NCI-H187 (cell line): Measurements from ENCODE around the gene FBLN2.

Source experiments
- DNase-seq, 2 experiments: peaks; one replicate each; lab custom pipeline; 2025; lab: John Stamatoyannopoulos, UW

Gene FBLN2

DNA sequence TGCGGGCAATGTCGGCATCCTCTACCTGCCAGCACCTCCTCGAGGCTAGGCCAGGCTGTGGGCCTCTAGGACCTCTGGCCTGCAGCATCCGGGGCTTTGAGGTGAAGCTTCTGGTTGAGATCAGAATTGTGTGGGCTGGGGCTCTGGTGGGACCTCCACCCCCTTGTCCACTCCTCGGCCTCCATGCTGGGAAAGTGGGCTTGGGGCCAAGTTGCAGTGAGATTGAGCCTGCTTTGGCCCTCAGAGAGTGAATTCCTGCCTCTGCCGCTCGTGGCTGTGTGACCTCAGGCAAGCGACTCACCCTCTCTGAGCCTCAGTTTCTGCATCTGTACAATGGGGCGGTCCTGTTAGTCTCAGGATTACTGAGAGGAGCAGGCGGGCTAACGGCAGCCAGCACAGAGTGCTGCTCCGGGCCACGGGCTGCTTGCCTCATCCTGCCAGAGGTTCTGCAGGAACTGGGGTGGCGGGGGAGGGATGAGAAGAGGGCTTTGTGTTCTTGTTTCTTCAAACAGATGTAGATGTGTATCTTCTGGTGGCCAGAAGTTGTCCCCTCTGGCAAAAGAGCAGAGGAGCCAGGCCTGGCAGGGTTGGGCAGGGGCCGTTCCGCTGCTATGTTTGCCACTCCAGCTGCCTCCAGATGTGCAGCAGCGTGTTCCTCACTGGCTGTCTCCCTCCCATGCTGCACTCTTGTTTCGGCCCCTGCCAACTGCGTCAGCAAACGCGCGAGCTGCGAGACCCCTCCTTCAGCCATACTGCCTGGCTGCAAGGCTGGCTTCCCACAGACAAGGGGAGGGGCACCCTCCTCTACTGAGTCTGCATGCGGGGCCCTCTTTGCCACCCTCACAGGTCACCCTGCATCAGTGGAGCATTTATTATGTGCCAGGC, 33.7 kb downstream of the FBLN2 start:
- DNase-seq: no peak

DNA sequence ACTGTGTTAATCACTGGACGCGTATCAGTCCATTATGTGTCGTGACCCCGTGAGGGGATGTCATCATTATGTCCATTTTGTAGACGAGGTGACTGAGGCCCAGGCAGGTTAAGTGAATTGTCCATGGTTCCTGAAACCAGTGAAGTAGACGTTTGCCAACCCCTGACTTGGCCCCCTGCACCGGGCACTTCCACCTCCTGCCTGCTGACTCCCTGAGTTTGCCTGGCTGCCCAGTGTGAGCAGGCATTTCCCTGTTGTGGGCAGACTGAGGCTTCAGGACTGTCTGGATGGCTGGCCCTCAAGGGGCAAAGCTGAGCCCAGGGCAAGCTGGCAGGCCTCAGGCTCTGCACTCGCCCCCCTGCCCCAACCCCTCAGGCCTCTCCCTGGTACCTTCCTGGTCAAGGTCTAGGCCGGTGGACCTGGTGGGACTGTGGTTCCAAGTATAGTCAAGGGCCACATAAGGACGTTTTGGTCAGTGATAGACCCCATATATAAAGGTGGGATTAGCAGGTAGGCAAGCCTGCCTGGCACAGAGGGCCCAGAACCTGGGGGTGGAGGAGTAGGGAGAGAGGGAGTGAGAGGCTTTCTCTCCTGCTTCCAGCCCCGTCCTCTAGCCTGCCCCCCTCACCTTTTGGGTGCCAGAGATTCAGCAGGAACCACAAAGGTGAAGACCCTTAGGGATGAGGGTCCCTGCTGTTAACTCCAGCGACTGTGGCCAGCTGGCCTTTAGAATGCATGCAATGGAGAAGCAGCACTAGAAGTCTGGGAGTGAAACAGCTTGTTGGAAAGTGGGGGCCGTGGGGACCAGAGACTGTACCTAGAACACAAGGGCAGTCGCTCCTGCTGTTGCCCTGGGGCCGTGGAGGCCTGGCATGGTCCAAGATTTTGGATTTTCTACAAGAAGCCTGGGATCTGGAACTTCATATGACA, 34.6 kb downstream of the FBLN2 start:
- no peak for DNase-seq

DNA sequence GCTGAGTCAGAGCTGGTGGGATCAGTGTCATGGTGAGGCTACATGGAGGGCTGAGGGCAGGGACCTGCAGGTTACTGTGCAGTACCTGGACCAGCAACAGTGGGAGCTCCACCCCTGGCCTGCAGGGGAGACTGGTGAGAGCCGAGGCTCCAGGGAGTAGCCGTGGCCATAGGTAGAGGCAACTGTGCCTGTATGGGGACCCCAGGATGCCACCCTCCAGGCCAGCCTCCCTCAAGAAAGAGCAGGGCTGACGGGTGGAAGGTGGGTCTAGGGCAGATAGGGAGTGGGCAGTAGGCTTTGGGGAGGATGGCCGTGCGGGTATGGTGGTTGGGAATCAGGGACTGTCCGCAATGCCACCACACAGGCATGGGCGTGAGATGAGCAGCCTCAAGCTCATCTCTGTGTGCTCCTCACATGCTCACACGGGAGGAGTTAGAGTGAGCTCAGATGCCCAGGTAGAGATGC, 35.5 kb downstream of the FBLN2 start:
- no peak for DNase-seq

DNA sequence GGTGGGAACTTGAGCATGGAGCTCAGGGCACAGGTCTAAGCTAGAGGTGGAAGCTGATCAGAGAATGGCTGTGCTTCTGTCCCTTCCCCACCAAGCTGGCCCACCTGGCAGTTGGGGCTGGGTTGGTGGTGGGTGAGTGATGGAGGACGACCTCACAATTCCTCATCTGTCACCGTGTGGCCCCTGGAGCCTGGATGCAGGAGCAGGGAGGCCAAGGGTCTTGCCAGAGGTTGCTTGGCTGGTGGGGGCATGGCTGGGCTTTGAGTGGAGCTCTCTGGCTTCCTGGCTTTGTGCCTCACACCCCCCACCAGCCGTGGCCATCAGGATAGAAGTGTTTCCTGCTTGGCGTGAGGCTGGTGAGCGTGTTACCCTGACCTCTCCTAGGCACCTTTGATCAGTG, 36.0 kb downstream of the FBLN2 start:
- DNase-seq: no peak

DNA sequence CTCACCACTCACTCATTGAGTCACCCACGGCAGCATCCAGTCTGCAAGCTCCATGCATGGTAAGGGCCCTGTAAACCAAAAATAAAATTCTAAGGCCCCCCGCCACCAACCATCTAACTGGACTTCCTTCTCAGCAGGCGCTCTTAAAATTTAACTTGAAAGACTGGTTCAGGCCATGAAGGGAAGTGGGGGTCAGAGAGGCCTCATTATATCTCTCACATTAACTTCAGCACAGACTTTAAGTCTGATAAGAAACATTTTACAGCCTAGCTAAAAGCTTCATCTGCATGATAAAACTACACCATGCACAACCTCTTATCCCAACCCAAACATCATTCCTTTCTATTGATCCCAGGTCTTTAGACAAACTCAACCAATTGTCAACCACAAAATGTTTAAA, 38.5 kb downstream of the FBLN2 start:
- no peak for DNase-seq

DNA sequence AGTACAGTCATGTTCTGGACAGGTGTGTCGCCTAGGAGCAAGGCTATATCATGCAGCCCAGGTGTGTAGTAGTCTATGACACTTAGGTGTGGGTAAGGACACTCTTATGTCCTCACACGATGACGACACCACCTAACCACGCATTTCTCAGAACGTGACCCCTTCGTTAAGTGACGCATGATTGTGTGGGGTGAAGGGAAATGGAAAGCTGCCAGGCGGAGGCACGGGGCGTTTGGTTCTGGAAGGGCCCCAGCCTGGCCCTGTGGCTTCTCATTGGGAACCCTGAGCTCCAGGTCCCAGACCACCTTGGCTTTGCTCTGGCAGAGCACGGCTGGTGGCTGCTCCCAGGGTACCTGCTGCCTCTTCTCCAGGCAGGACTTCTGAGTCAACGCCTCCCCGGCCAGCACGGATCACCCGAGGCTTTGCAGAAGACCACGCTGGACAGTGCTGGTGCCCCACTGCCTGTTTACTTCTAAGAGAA, 39.3 kb downstream of the FBLN2 start:
- no peak for DNase-seq

DNA sequence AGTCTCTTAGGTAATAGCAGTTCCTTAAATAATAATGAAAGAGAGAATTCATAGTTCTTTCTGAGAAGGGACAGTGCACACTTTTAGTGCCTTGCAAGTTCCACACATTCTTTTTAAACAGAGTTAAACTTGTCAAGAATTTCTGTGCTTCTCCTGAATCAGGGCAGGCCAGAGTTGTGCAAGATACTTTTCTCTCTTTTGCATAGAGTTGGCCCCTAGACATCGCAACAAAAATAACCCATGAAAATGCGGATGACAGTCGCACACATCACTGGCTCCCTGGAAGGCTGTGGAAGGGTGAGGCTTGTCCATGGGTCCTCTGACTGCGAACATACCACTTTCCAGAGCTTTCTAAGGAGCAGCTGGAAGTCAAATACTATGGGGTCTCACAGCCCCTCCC, 40.1 kb downstream of the FBLN2 start:
- no peak for DNase-seq

DNA sequence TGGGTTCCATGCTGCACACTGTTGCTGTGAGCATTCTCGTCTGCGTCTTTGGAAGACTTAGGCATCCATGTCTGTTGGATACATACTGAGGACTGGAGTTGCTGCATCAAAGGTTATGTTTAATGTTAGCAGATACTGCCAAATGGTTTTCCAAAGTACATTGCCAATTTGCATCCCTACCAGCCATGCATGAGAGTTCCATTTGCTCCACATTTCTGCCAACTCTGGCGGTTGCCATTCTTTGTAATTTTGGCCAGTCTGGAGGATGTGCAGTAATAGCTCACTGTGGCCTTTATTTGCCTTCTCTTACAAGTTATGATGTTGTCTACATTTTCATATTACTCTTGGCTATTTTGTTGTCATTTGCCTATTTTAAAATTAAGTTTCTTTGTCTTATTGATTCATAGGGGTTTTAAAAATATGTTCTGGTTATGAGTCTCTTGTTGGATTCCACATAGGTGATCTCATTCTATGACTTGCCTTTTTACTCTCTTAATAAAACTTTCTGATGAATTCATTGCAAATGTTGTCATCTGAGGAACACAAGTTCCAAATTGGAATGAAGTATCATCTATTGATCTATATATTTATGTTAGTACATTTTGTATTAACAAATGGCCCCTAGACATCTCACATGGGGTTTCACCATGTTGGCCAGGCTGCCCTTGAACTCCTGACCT, 42.1 kb downstream of the FBLN2 start:
- no peak for DNase-seq

DNA sequence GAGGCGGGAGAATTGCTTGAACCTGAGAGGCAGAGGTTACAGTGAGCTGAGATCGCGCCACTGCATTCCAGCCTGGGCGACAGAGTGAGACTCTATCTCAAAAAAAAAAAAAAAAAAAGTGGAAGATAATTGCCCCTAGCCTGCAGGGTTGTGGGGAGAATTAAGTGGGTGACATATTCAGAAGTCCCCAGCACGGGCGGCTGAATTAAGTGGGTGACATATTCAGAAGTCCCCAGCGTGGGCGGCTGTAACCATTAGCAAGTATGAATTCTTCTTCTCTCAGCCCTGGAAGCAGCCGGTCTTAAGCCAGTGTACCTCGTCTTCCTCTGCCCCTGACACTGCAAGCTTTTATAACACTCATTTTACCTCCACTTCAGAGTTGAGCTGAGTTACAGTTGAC, 44.7 kb downstream of the FBLN2 start:
- DNase-seq: no peak

DNA sequence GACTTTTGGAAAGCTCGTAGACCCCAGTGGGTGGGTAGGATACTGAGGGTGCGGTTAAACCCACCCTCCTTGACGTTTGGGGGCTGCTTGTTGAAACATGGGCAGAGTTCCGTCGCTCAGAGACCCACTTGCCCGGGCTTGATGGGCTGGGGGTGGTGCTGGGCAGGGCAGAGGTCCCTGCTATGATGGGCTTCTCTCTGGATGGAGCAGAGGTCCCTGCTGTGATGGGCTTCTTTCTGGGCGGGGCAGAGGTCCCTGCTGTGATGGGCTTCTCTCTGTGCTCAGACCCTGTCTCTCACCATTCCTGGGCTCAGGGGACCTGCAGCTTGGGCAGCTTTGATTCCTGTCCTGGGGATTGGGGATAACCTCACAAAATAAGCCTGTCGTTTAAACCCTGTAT, 45.2 kb downstream of the FBLN2 start:
- no peak for DNase-seq

DNA sequence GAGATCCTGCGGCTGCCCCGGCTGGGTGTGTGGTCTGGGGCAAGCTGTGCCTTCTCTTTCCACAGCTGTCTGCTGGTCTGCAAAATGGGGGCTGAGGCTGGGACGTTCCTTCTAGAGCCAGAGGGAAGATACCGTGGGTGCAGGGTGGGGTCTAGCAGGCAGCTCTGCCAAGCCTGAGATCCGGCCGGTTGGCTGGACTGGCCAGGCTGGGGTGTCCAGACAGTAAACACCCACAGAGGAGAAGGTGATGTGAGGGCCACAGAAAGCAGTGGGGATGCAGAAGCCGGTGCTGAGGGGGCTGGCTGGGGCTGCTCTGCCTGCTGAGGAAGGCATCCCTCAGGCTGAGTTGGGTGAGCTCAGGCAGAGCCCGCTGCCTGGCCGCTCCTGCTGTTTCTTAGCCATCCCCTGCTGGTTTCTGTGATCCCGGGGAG, 46.1 kb downstream of the FBLN2 start:
- no peak for DNase-seq

DNA sequence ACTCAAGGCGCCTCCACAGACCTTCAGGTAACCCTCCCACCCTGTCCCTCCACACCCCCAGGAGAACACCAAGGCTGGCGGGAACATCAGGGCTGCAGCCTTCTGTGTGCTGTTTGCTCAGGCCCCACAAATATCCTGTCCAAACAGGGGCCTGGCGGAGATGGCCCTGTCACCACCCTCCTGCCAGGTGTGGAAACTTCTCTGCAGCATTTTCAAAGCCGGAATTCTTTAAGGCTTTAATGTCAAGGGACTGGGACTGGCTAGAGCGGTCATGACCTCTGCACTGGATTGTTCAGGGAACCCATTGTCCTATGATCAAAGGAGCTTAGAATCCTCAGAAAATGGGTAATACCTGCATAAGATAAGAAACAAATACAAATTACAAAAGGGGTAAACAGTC, 46.6 kb downstream of the FBLN2 start:
- no peak for DNase-seq

DNA sequence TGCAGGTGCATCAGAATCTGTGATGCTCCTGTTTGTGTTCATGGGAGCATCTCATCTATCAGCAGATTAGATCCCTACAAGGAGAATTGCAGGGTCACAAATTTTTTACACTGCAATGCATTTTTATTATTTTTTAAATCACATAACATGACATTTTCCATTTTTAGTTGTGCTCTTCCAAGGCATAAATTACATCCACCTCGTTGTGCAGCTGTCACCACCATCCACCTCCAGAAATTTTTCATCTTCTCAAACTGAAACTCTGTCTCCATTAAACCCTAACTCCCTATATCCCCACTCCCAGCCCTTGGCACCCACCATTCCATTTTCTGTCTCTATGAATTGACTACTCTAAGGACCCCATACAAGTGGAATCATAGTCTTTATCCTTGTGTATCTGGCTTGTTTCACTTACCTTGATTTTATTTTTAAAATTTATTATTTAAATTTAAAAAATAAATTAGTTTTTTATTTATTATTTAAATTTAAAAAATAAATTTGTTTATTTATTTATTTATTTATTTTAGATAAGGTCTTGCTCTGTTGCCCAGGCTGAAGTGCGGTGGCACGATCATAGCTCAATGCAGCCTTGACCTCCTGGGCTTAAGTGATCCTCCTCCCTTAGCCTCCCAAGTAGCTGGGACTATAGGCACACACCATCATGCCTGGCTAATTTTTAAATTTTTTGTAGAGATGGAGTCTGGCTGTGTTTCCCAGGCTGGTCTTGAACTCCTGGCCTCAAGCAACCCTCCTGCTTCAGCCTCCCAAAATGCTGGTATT, 47.7 kb downstream of the FBLN2 start:
- no peak for DNase-seq

DNA sequence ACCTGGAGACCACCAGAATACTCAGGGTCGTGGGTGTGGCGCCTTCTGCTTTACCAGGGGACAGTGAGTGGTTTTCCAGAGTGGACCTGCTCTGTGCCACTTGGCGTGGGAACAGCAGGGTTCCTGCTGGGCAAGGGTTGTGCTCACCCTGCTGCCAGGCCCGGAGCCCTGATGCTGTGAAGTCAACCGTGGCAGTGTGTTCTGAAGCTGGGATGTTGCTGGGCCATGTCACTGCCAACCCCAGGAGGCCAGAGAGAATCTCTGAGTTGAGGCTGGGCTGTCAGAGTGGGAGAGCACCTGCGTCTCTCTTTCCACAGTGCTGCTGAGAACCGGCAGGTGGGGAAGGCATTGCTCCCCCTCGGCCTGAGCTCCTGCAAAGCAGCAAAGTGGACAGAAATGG, 48.7 kb downstream of the FBLN2 start:
- DNase-seq: no peak

DNA sequence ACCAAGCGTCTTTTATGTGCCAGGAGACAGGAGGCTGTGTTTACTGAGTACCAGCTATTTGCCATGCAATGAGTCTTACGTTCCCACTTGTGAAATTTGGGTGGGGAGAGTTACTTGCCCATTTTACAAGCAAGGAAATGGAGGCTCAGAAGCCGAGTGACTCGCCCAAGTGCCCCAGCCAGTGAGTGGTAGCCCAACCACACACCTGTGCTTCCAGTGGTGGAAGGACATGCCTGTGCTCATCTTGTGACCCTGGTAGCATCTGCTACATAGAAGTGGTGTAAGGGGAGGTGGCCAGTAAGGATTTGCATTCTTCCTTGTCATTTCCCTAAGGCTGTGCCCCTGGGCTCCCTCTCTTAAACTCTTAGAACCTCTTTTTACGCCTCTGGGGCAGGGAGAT, 49.3 kb downstream of the FBLN2 start:
- DNase-seq: no peak

DNA sequence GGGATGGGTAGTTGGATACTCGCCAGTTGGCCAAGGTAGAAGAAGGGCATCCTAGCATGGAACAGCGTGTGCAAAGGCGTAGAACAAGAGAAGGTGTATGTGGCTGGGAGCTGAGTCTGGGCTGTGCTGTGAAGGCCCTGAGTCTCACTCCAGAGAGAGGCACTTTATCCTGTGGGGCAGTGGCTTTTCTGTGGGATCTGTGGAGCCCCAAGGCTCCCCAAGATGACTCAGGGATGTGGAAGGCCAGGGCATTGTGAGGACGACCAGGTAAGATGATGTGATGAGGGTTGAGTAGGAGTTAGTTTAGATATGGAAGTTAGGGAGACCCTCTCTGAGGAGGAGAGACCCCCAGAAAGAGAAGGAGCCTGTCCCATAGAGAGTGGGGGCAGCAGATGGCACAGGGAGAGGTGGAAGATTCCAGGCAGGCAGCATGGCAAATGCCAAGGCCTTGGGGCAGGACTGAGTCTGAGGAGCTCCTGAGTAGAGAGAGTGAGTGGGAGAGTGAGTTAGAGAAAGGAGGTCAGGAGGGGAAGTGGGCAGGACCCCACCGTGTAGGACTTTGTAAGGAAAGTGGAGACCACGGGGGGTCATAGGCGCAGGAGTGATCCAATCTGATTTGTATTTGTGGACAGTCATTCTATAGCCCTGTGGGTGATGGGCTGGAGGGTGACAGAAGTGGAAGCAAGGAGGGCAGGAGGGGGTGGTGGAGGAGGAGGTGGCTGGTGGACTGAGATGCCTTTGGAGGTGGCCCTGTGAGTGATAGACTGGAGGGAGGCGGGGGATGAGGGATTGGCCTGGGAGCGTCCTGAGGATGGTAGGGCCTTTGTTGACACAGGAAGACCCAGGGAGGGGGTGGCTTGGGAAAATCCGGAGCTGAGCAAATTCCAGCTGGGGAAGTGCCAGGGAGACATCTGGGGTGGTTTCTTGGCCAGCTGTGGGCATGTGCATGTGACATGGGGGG, 50.3 kb downstream of the FBLN2 start:
- DNase-seq: no peak

DNA sequence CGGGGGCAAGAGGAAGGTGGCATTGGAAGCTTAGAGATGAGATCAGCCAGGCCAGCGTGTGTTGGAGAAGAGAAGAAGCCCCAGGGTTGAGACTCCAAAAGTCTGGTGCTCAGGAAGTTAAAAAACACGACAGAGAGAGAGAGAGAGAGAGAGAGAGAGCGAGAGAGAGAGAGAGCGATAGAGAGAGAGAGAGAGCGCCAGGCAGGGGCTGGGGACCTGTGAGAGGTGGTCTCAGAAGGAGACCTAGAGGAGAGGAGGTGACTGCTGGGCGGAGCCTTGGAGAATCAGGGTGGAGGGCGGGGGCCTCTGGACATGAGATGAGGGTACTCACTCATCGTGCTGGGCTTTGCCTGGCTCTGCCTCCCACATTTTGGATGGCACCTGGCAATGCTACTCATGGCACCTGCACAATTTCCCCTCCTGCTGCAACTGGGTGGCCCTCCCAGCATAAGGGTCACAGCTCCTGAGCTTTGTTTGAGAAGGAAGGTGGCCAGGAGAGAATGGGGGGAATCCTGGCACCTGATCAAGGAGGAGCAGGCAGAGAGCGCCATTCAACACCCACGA, 51.0 kb downstream of the FBLN2 start:
- no peak for DNase-seq

DNA sequence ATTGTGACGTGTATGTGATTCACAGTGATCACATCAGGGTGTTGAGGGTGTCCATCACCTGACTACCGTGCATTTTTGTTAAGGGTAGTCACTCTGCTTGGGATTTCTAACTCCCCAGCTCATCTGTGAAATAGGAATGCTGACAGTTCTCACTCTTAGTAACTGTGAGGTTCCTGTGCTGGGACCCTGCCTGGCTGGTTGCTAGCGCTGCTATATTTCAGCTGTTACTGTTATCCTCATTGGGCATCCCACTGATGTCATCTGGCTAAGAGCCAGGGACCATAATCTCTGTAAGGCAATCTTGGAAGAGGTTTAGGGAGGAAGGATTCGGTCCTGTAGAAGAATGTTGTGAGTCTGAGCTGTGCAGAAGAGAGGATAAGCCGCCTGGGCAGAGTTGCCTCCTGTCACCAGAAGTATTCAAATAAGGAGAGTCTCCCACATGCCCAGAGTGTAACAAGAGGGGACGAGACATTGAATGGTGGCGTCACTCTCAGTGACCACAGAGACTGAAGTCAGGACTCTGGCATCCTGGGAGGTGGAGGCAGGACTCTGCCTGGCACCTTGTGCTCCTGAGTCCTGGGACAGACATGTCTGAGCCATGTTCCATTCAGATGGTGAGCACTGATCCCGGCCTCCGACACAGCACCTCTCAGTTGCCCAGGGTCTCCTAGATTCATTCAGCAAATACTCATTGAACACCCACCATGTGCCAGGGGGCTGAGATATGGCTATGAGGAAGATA, 52.2 kb downstream of the FBLN2 start:
- no peak for DNase-seq

DNA sequence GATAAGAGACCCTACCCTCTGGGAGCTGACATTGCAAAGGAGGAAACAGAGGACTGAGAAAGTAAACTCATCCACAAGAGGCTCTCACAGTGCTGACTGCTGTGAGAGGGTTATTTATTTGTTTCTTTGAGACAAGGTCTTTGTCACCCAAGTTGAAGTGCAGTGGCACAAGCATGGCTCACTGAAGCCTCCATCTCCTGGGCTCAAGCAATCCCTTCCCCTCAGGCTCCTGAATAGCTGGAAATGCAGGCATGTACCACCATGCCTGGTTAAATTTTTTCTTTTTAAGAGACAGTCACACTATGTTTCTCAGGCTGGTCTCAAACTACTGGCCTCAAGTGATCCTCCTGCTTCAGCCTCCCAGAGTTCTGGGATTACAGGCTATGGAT, 52.8 kb downstream of the FBLN2 start:
- no peak for DNase-seq
